HG03064 (cell line): ENCODE measurements around the gene C4orf50.

Source experiments
- ATAC-seq: cut with Tn5 transposase; IDR thresholded peaks from one replicate; pipeline ENCODE4 v1.9.1; 2021; ENCODE audit warnings: low read depth; ENCODE audit not compliant: unreplicated experiment

Gene C4orf50

DNA sequence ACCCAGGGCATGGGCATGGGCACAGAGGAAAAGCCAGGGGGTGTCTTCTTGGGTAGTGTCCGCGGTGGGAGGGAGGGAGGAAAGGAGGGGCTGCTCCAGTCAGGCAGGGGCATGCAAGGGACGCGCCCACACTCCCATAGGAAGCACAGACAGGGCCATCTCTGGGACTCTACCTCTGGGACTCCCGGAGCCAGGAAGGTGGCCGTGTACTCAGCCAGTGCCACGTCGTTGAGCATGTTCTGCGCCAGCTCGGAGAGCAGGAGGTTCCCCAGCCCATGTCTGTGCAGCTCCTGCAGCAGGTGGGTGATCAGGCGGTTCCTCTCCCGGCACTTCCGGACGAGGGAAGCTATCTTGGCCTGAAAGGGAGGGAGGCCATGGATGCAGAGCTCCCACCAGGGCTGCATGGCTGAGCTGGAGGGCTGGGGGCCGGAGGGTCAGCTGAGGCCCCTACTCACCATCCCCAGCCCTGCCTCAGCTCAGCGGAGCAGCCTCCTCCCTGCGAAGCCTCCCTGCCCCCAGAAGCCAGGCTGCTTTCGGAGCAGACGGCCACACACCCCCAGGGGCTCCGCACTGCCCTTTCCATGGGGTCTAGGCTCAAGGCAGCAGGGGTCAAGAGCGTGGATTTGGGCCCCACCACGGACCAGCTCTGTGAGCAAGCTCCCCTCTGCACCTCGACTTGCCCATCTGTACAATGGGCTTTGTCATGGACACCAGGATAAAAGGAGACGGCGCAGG lies 44.6 kb downstream of the C4orf50 start:
- ATAC-seq: no peak

DNA sequence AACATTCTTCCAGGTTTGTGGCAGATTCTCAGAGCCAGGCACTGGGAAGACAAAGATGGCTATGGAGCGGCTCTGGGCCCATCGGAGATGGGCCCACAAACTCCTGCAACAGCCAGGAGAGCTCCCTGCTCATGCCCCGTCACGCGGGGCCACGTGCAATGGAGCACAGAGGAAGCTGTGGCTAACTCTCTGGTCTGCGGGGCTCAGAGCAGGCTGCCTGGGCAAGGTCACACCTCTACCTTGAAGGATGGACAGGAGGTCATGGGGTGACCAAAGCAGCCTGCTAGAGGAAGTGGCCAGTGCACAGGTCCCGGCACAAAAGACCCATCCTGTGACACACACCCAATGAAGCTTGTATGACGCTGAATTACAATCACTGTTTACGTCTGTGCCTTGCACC lies 45.2 kb downstream of the C4orf50 start:
- ATAC-seq: no peak

DNA sequence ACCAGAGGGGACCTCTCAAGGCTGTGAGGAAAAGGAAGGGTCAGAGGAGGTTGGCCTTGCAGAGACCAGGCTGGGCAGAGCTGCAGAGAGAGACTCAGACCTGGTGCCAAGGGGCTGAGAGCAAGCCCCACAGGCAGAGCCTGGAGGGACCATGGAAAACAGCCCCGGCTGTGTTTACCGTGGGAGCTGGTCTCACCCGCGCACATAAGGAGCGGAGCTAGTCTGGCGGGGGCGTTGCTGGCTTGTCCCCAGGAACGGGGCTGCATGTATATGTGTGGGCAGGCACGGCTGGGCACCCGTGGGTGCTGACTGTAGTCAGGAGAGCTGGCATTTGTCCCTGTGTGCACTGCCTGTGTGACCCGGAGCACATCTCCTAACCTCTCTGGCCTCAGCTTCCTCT lies 45.7 kb downstream of the C4orf50 start:
- ATAC-seq: no peak

DNA sequence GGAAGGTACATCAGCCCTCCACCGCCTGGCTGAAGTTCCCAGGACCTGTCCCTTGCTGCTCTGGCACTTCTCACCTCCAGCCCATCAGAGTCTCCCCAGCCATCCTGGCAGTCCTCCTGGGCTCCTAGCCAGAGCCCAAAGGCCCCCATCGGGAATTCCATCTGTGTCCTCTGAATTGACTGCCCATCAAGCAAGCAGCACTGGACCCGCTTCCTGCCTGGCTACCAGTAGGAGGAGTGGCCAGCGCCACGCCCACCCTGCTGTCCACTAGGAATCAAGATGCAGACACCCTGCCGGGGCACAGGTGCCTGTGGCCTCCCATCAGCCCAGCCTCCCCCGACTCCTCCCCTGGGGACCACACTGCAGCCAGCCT lies 47.2 kb downstream of the C4orf50 start:
- no peak for ATAC-seq

DNA sequence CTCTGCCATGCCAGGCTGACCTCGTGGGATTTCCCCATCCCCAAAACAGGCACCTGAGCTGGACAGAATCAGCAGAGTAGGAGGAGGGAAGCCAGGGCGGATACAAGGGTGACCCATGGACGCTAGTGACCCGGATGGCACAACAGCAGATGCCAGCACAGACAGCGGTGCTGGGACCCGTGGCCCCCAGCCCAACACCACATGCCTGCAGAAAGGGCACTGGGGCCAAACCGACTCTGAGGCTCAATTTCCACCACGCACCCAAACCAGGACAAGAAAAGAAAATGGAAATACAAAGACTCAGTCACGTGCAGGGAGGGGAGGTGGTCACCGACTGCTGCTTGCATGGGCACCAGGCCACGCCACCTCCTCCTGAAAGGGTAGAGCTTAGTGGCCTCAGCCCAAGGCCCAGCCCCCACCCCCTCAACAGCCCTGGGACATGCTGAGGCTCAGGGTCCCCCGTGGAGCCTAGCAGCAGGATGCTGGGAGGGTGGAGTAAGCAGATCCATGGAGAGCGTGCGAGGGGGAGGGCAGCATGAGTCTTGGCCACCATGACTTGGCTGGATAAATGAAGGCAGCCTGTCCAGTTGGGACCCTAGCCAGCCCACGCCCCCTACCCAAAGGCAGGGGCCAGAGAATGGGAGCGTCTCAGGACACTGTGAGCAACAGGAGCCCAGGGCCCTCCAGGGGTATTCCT lies 47.7 kb downstream of the C4orf50 start:
- ATAC-seq: no peak

DNA sequence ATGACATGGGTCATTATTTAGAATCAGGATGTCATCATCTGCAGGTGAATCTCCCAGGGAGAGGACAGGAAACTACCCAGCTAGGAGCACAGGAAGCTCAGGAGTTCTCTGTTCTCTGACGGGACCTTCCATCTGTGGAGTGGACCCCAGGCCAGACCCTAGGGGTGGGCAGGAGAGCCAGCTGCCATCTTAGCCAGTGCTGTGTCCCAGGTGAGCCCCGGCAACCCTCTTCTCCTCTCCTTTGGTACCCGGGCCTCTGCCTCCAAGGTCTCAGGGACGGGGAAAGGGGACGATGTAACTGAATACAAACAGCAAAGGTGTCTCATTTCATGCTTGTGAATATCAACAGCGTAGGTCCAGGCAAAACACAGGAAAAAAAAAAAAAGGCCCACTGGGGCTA lies 48.5 kb downstream of the C4orf50 start:
- no peak for ATAC-seq

DNA sequence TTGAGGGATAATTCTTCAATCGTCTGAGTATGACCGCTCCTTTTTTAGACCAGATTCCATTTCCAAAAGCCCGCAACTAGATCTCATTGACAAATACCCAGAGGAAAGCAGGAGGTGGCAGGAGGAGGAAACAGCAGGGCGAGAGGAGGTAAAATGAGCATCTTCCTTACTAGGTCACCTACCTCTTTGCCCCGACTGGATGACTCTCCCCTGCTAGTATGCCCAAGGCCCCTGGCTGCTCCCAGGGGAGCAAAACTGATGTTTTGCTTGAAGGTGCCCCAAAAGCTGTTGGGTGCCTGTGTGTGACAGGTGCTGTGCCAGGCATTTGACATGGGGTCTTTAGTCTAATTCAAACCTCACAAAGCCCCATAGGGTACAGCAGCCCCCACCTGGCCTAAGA lies 48.9 kb downstream of the C4orf50 start:
- no peak for ATAC-seq

DNA sequence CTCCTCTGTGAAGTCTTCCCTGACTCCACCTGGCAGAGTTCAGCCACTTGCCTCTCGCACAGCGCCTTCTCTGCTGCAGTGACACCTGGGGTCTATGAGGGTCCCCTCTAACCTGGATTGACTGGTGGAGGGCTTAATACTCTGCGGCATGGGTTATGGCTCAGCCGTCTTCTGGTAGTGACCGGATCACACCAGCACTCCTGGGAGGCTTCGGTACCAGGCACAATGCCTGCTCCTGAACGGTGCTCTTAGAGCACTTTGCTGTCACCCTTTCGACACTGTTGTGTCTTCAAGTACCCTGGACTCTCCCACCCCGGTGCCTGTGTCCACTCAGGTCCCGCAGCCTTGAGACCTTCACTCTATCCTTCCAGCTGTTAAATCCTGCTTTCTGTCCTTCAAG lies 50.0 kb downstream of the C4orf50 start:
- no peak for ATAC-seq

DNA sequence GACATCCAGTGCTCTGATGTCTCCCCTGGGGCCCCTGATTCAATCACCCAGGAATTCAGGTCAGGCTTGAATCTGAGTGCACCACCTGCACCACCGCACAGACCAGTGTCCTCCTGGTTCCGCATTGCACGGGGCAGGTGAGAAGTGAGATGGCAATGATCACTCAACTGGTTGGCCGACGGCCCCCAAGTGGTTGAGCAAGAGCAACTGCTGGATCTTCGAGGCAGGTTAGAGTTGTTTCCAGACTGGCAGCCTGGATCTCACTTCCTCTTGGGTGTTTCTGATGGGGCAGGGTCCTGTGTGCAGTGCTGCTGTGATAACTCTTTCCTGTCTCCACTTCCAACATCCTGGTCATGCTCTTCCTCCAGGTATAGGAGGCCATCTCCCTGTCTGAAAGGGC lies 50.4 kb downstream of the C4orf50 start:
- ATAC-seq: no peak

DNA sequence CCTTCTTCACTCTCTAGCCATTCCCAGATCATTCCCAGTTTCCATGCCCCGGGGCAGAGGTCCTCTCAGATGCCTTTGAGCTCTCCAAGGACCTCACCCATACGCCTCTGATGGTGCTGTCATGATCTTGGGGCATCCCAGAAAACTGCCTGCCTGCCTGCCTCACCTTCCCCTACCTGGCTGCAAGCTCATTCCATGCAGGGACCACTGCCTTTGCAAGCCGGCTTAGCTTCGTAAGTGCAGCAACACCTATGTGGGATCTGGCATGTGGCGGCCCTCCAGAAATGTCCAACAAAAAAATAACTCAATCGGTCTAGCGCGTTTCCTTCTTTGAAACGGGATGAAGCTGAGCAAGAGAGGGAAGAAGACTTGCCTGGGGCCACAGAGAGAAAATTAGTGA lies 53.0 kb downstream of the C4orf50 start:
- no peak for ATAC-seq

DNA sequence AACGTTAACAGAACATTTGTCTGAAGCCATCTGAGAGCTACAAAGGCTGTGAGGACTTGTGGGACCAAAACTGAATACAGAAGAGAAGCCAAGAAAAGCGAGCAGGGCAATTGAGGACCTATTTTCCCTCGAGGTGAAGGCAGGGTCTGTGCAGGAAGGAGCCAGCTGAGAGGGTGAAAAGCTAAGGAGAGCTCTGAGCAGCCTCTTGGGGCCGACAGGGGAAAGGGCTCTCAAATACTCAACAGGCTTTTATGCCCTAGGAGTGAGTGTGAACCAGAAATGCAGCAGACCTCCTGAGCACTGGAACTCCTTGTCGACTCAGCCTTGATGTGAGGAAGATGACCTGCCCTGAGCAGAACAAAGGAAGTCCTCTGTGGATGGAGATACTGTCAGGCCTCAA lies 54.2 kb downstream of the C4orf50 start:
- ATAC-seq: no peak

DNA sequence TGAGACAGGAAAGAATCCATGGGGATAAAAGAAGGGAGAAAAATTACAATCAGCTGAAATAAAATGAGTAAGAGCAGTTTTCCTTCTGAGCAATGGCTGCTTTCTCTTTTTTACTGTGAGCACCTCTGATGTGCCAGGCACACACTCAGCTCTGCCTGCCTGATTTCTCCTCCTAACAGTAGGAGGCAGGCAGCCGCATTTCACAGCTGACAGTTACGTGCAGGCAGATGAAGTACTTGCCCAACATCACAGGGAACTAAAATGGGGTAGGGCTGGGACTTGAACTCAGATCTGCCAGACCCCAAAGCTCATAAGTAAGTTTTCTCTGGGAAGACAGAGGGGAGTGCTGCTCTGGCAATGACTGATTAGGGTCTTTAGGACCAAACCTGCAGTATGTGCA lies 54.6 kb downstream of the C4orf50 start:
- no peak for ATAC-seq

DNA sequence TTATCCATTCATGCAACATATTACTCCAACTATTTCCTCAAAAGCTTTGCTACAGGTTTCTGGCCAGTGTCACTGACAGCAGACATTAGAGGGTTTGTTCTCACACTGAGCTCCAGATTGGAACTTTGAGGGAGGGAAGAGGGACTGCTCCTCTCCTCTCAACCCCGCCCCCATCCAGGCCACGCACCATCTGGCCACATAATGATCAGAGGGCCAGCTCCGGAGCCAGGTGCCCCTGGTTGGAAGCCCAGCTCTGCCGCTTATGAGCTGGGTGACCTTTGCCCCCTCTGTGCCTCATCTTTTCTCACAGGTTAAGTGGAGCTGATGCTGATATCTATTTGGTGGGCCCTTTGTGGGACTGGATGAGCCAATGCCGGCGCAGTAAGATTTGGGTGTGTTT lies 55.8 kb downstream of the C4orf50 start:
- no peak for ATAC-seq

DNA sequence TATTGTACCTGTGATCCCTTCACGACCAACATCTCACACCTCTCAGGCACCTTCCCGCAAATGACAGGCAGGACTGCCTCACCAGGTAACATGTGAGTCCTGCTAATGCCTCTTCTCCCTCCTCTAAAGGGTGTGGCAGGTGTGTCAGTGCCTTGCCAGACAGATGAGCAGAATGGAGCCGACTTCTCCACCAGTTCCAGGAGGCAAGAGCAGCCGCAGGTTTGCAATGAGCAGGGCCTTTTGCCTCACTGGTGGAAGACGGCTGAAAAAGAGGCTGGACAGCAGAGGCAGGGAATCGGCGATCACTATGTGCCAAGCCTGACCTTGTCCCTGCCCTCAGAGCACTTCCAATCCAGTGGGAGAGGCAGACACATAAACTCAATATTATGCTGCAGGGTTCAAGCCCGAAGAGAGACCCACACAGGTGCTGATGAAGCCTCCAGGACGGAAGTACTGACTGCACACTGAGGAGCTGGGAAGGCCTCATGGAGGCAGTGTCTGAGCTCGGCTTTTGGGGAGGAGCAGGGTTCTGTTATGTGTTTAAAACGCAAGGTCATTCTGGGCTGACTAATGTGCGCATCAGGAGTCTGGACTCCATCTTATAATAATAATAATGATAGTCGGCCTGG lies 57.9 kb downstream of the C4orf50 start:
- ATAC-seq: no peak

DNA sequence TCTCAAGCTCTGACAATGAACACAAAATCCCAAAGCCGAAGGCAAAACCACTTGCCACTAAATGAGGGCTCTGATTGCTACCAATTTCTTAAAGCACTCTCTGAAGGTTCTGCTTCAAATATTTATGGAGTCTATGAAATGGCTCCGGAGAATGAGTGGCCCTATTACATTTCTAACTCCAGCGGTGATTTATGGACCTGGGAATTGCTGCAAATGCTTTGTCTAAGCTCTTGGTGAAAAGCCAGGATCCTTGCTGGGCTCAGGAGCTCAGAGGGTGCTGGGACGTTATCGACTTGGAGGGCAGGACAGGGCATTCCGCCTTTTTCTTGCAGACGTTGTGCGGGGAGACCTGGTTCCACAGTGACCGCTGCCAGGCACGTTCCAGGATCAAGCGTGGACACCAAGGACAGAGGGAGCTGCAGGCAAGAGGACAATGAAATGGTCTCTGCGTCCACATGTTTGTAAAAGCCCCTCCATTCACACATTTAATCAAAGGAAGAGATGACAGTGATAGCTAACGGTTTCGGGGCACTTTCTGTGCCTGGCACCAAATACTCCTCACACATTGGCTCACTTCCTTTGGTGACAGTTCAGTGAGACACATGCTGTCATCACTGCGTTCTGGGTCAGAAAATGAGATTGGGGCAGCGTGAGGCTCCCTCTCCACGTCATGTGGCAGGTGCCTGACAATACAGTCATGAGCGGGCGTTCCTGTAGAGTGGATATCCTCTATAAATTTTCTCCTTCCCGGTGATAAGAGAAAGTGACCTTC lies 58.8 kb downstream of the C4orf50 start:
- no peak for ATAC-seq

DNA sequence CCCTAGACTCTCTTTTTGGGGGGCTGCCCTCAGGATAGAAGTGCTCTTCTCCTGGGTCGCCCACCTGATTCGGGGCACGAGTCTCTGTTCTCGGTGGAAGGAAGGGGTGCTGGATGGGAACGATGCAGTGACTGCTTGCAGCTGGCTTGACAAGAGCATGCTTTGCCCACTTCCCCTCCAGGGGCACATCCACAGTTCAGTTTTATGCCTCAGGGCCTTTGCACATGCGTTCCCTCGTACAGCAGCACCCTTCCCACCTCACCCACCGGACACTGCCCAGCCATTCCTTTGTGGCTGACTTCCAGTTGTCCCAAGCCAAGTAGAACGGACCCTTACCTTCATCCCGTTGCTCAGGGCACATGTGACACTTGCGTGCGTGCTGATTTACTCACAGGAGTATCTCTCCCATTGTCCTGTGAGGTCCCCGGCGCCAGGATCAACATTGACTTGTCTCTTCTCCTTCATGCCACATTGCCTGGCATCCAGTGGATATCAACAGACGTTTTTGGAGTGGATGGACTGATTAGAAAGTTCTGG lies 60.0 kb downstream of the C4orf50 start:
- no peak for ATAC-seq

DNA sequence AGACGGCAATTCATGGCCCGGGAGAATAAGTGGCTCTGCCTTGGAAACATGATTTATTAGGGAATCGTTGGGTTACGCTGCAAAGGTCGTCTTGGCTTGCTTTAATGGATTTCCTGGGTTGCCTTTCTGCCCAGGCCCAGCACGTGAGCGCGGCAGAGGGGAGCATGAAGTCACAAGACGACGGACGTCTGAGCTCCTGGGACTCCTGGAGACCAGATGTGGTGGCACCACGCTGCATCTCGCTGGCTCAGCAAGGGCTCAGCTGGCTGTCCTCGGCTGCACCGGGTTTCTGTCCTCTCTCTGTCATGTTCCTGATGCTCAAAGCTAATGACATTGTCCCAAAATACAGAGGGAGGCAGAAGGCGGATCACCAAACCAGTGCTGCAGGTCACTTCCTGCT lies 61.2 kb downstream of the C4orf50 start:
- no peak for ATAC-seq

DNA sequence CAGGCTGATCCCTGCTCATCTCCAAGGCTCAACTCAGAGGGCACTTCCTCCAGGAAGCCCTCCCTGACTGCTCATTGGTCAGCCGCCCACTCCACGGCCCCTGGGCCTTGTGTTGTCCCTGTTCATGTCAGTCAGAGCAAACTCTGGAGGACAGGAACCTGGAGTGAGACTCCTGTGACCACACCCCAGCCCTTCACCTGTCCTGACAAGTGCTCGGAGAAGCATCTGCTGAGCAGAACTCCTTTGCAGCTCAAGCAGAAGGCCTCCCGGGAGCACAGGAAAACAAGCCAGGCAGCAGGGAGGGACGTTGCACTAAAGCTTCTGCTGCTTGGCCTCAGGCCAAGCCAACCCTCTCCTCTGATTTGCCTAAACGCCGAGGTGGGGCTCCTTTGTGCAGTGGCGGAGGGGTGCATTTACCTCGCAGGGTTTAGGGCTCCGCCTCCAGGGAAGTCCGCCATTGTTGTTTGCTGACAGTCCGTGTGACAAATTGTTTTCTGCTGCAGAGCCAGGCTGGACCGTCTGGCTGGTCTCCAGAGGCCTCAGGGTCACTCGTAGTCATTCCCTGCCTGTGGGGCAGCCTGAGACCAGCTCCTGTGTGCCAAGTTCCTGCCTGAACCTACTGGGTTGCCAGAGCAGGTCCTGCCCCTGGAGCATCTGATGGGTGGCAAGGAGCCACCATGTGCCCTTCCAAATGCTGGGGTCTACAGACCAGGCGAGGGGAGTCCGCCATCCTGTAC lies 61.8 kb downstream of the C4orf50 start:
- no peak for ATAC-seq

DNA sequence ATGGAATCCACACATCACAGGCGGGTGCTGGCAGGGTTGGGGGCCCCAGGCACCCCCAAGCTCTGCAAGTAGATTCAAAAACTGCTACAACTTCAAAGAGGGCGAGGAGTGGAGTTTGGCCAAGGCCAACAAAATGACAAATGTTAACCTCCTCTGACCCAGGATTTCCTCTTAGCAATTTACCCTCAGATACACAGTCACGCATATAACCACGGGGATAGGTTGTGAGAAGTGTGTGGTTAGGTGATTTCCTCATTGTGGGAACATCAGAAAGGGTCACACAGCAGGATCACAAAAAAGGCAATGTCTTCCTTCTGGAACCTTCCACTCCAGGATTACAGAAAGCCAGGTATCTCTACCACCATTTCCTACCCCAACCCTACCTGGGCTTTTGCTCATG lies 62.4 kb downstream of the C4orf50 start:
- no peak for ATAC-seq

DNA sequence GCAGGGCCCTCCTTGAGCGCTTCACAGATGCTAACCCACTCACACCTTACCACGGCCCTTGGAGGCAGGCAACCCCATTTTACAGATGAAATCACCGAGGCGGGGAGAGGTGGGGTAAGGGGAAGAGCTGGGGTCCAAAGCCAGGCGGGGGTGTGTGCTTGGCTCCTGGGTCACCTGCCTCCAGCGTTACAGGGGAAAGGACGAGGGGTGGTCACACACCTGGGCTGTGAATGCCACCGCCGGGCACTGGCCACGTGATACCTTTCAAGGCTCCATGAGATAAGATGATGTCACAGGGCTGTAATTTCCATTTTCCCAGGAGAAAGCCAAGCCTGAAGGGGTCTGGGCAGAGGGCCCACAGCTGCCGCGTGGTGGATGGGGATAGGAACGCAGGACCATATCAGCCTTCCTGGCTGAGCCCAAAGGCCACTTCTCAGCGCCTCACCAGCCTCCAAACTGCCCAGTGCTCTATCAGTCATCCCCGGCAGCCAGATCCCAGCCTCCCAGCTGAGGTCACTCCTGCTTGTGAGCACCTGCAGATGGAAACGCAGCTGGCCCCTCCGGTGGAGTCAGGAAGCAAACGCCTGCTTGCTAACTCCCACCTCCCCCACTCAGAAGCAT lies 62.9 kb downstream of the C4orf50 start:
- no peak for ATAC-seq
